HG02884 (cell line): Measurements from ENCODE around the gene ARPC1A.
A peak's percentile ranks its signal among the peaks of the same experiment; 100 is the strongest.
"Not testable (repeated sequence)": the region's sequence is repeated elsewhere in the genome, so short reads cannot be mapped to it uniquely, and the experiment has no call there.

ENCODE experiments used
- ATAC-seq: cut with Tn5 transposase; IDR thresholded peaks from one replicate; pipeline ENCODE4 v1.9.1; 2021; ENCODE audit warnings: mild to moderate bottlenecking, moderate library complexity; ENCODE audit not compliant: unreplicated experiment

The ARPC1A gene

GRCh38 chr7:99406557-99406956 is 80.9 kb downstream of the ARPC1A start:
- no peak for ATAC-seq

DNA sequence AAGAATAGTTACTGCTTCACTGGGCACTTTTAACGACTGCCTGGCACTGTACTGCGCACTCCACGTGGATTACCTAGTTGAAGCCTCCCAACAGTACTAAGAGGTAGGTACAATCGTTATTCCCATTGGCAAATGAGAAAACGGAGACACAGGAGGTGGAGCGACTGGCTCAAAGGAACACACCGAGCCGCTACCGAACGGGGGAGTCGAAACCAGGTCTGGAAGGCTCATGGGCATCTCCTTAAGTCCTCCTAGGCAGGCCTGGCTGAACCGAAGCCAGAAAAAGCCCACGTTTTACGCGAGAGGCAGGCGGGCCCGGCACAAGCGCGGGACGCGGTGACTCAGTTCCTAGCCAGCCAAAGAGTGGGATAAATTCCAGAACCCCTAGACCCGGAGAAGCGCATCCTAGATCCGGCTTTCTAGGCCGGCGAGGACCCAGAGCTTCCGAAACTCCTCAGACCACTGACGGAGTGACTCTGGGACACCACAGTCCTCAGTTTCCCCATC is 82.2 kb downstream of the ARPC1A start:
- ATAC-seq: no peak

DNA sequence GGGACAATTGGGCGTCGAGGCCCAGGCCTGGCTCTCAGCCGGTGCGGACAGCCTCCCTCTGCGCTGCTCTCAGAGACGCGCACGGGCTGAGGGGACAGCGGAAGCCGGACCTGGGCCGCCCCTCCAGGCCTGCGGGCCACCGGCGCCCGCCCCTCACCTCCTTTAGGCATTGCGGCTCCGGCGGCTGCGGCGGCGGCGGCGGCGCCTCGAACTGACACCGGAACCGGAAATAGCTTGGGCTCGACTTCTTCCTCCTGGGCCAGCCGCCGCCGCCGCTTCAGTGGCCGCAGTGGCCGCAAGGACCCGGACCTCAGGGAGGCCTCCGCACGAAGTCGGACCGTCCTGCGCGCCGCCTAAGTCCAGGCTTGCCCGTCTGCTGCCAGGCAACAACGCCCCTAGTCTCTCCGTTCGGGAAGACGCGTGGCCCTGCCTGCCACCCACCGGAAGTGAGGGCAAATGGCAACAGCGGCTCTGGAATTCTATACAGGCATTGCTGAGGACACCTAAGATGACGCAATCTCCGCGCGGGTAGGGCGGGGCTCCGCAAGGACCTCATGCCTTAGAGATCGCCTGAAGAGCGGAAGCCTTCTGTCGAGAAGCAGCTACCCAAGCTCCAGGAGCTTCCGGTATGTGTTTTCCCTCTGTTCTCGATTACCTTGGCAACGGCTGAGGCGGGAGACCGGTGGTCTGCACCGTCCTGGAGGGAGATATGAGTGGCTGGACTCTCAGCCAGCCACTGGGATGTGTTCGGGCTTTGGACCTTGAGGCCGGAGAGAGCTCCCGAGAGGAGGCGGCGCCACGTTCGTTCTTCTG is 82.9 kb downstream of the ARPC1A start, which contains the start of the genes BUD31 and PDAP1:
TSS of gene BUD31 (plus strand) at position 591 of the 813 bp plus-strand sequence. CDS start 2,124 bp downstream, outside the sequence.
TSS of gene PDAP1 (minus strand) at position 219 of the 813 bp plus-strand sequence. CDS start at position 170, 49 bp downstream.
- ATAC-seq: peak; percentile 71

- no peak for ATAC-seq
Observed at GRCh38 chr7:99409192-99409572, 83.5 kb downstream of the ARPC1A start.

GRCh38 chr7:99409806-99410205 is 84.1 kb downstream of the ARPC1A start:
- ATAC-seq: no peak

DNA sequence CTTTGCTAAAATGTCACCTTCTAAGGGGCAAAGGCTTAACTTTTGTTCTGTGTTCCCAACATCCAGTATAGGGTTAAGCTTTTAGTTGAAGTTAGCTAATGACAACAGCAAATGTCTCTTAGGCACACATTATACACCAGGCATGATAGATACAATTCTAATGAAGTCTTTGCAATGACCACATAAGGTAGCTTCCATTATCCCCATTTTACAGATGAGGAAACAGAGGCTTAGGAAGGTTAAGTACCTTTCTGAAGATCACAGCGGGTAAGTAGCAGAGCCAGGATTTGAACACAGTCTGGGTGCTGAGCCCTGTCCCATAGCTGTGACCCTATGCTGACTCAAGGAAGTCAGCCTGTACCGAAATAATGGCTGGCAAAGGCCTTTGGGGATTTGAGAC is 84.9 kb downstream of the ARPC1A start:
- ATAC-seq: no peak

DNA sequence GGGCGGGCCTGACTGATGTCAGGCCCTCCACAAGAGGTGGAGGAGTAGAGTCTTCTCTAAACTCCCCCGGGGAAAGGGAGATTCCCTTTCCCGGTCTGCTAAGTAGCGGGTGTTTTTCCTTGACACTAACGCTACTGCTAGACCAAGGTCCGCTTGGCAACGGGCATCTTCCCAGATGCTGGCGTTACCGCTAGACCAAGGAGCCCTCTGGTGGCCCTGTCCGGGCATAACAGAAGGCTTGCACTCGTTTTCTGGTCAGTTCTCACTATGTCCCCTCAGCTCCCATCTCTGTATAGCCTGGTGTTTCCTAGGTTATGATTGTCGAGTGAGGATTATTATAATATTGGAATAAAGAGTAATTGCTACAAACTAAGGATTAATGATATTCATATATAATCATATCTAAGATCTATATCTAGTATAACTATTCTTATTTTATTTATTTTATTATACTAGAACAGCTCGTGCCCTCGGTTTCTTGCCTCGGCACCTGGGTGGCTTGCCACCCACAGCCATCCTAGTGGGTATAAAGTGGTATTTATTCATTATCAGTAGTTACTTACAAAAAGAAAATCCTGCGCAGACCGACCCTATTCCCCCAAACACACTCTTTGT is 89.9 kb downstream of the ARPC1A start:
- not testable (repeated sequence) for ATAC-seq
